Measurements from ENCODE around the gene SAYSD1.

The SAYSD1 gene

DNA sequence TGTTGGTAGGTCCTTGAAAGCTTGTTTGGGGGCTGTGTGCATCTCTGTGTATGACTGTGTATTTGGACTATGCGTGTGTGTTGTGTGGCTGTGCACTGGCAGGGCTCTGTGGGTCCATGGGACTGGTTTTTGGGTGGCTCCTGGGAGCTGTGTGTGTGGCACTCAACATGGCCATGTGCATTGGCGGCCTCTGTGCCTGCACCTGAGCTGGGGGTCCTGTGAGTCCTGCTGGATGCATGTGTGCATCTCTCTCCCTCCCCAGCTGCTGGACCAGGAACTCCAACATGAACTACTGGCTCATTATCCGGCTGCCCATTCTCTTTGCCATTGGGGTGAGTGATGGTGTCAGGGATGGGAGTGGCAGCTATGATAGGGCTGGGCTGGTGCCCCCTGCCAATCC, 36.3 kb downstream of the SAYSD1 start:
- TF ChIP-seq, protein P1, sequence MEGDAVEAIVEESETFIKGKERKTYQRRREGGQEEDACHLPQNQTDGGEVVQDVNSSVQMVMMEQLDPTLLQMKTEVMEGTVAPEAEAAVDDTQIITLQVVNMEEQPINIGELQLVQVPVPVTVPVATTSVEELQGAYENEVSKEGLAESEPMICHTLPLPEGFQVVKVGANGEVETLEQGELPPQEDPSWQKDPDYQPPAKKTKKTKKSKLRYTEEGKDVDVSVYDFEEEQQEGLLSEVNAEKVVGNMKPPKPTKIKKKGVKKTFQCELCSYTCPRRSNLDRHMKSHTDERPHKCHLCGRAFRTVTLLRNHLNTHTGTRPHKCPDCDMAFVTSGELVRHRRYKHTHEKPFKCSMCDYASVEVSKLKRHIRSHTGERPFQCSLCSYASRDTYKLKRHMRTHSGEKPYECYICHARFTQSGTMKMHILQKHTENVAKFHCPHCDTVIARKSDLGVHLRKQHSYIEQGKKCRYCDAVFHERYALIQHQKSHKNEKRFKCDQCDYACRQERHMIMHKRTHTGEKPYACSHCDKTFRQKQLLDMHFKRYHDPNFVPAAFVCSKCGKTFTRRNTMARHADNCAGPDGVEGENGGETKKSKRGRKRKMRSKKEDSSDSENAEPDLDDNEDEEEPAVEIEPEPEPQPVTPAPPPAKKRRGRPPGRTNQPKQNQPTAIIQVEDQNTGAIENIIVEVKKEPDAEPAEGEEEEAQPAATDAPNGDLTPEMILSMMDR (IDR thresholded peaks at IDR 0.05; ENCODE audit: low read depth, low read length, poor library complexity, severe bottlenecking), result no peak
- TF ChIP-seq EZH2phosphoT487 (IDR thresholded peaks at IDR 0.05; ENCODE audit: borderline replicate concordance, low read length), result no peak

DNA sequence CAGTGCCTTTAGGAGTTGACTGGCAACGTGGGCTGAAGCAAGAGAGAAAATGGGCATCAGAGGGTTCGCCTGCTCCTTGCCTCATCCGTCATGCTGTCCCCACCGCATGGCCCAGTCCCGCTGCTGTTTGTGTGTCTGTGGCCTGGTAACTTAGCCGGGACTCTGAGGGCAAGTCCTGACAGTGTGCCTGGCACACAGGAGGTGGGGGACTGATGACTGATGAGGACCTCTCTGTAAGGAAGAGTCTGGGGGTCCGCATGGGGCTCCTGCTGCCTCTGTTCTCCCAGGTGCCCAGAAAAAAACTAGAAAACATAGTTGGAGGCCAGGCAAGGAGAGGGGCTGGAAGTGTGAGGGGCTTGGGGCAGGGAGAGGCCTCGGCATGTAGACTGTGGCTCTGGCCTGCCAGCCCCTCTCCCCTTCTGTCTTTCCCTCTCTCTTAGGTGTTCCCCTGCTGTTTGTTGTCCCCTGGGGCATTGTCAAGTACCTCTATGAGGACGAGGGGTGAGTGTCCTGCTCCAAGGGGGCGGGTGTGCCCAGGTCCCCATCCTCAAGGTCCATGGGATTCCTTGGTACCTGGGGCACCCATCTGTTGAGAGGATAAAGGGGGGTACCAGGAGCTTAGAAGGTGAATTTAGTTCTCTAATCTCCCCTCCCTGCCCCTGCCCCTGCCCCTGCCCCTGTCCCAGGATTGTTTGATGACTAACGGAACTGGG, 36.9 kb downstream of the SAYSD1 start:
- no peak for TF ChIP-seq EZH2phosphoT487 (IDR thresholded peaks at IDR 0.05; ENCODE audit: borderline replicate concordance, low read length)
- TF ChIP-seq, protein P1 (IDR thresholded peaks at IDR 0.05; ENCODE audit: low read depth, low read length, poor library complexity, severe bottlenecking), result no peak
- H3K79me2 ChIP-seq (ENCODE audit: control insufficient read depth, low read length), result no peaks in the 10 kb centered on the region
- no peaks in the 10 kb centered on the region for H3K9me3 ChIP-seq (ENCODE audit: control insufficient read depth, insufficient read depth, low read length)
- no peaks in the 10 kb centered on the region for H4K20me1 ChIP-seq (ENCODE audit: control insufficient read depth, insufficient read depth, low read depth, low read length)
- H3K36me3 ChIP-seq (ENCODE audit: control insufficient read depth, low read length), result no peaks in the 10 kb centered on the region
- no peaks in the 10 kb centered on the region for H3K9me2 ChIP-seq (replicated peaks; ENCODE audit: control insufficient read depth, low read length)
- no peak overlapping the region for H3K4me2 ChIP-seq (ENCODE audit: low read length)
- H3K4me1 ChIP-seq (ENCODE audit: control insufficient read depth, low read length), result no peaks in the 10 kb centered on the region
- no peaks in the 10 kb centered on the region for H3F3A ChIP-seq (ENCODE audit: control insufficient read depth, insufficient read depth)
- no peaks in the 10 kb centered on the region for H3K27me3 ChIP-seq (ENCODE audit: control insufficient read depth, low read length)
- no peak overlapping the region for H3K4me3 ChIP-seq (ENCODE audit: low read length)
- H3K27ac ChIP-seq (ENCODE audit: low read depth, low read length), result no peak overlapping the region

More for the DNA sequence above, 36.3 kb downstream of the SAYSD1 start:
- H3F3A ChIP-seq (ENCODE audit: control insufficient read depth, insufficient read depth), result no peaks in the 10 kb centered on the region
- no peaks in the 10 kb centered on the region for H3K9me3 ChIP-seq (ENCODE audit: control insufficient read depth, insufficient read depth, low read length)
- H3K9me2 ChIP-seq (replicated peaks; ENCODE audit: control insufficient read depth, low read length), result no peaks in the 10 kb centered on the region
- no peaks in the 10 kb centered on the region for H4K20me1 ChIP-seq (ENCODE audit: control insufficient read depth, insufficient read depth, low read depth, low read length)
- no peak overlapping the region for H3K4me3 ChIP-seq (ENCODE audit: low read length)
- no peak overlapping the region for H3K27ac ChIP-seq (ENCODE audit: low read depth, low read length)
- no peaks in the 10 kb centered on the region for H3K4me1 ChIP-seq (ENCODE audit: control insufficient read depth, low read length)
- no peaks in the 10 kb centered on the region for H3K79me2 ChIP-seq (ENCODE audit: control insufficient read depth, low read length)
- H3K4me2 ChIP-seq (ENCODE audit: low read length), result no peak overlapping the region
- no peaks in the 10 kb centered on the region for H3K36me3 ChIP-seq (ENCODE audit: control insufficient read depth, low read length)
- no peaks in the 10 kb centered on the region for H3K27me3 ChIP-seq (ENCODE audit: control insufficient read depth, low read length)

DNA sequence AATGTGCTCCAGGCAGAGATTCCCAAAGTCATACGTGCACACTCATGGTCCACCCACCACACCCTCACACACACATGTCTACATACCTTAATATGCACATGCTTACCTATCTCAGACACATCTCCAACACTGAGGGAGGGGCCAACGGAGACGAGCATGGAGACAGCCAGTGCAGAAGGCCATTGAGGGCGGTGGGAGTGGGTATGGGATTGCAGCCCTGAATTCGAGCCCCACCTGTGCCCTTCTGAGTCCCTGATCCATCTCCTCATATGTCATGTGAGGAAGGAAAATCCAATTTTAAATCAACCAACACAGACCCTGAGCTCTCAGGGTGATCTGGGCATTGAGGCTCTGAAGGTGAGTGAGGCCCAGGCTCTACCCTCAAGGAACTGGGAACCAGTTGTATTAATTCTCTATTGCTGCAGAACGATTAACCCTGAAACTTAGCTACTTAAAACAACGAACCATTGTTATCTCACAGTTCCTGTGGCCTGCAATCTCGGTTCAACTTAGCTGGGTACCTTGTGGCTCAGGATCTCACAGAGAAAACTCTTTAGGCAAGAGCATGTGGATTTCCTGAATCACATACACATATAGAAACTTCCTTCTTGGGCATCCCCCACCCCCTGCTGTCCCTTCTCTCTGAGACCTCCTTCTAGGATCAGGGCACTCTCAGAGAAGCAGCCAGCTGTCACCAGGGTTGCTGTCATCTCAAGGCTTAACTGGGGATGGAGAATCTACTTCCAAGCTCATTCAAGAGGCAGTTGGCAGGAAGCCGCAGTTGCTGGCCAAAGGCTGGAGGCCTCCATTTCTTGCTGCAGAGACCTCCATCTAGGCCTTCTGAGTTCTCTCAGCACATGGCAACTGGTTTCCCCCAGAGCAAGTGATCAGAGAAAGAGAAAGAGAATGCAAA, 38.1 kb downstream of the SAYSD1 start:
- no peaks in the 10 kb centered on the region for H3K27me3 ChIP-seq (ENCODE audit: control insufficient read depth, low read length)

More for the DNA sequence above, 38.1 kb downstream of the SAYSD1 start:
- Histone ChIP-seq H3K4me3 (ENCODE audit: low read length) (no peak overlapping the region), H3F3A (ENCODE audit: control insufficient read depth, insufficient read depth) (no peaks in the 10 kb centered on the region), H4K20me1 (ENCODE audit: control insufficient read depth, insufficient read depth, low read depth, low read length) (no peaks in the 10 kb centered on the region), H3K36me3 (ENCODE audit: control insufficient read depth, low read length) (no peaks in the 10 kb centered on the region), H3K9me3 (ENCODE audit: control insufficient read depth, insufficient read depth, low read length) (no peaks in the 10 kb centered on the region), H3K27ac (ENCODE audit: low read depth, low read length) (no peak overlapping the region), H3K9me2 (replicated peaks; ENCODE audit: control insufficient read depth, low read length) (no peaks in the 10 kb centered on the region), H3K79me2 (ENCODE audit: control insufficient read depth, low read length) (no peaks in the 10 kb centered on the region), H3K4me2 (ENCODE audit: low read length) (no peak overlapping the region), H3K4me1 (ENCODE audit: control insufficient read depth, low read length) (no peaks in the 10 kb centered on the region)
- no peak for TF ChIP-seq EZH2phosphoT487 (IDR thresholded peaks at IDR 0.05; ENCODE audit: borderline replicate concordance, low read length)
- TF ChIP-seq, protein P1 (IDR thresholded peaks at IDR 0.05; ENCODE audit: low read depth, low read length, poor library complexity, severe bottlenecking), result no peak
